HepG2 (cell line): Measurements from ENCODE around the gene LYST.

Experiments
- KDM5B ChIP-seq: sonication (generic); formaldehyde crosslinking; IDR thresholded peaks from 2 replicates; pipeline ENCODE4 v1.4.0; 2020; ENCODE audit warnings: missing genetic modification reagents, mild to moderate bottlenecking, borderline replicate concordance
- POLR2A ChIP-seq, 2 experiments: IDR thresholded peaks; 2 replicates each; pipeline ENCODE4 v1.6.1; 2011; ENCODE audit warnings: low read depth in 2 of 2, low read length in 2 of 2, mild to moderate bottlenecking in 1 of 2, moderate library complexity in 1 of 2; ENCODE audit not compliant: insufficient read depth in 1 of 2
- SNAPC4 ChIP-seq: sonication (generic); formaldehyde crosslinking; IDR thresholded peaks from 2 replicates; pipeline ENCODE4 v1.4.0; 2020; ENCODE audit warnings: mild to moderate bottlenecking, missing genetic modification reagents
- TBP ChIP-seq: sonication (generic); formaldehyde crosslinking; IDR thresholded peaks from 2 replicates; pipeline ENCODE4 v1.5.0; 2020; ENCODE audit warnings: missing genetic modification reagents
- YY1 ChIP-seq: IDR thresholded peaks from 2 replicates; pipeline ENCODE4 v1.6.1; 2011; ENCODE audit warnings: low read length, low read depth, moderate library complexity, mild to moderate bottlenecking; ENCODE audit not compliant: insufficient read depth, insufficient replicate concordance
- ZNF383 ChIP-seq: sonication (generic); formaldehyde crosslinking; IDR thresholded peaks from 2 replicates; pipeline ENCODE4 v1.4.0; 2020; ENCODE audit warnings: missing genetic modification reagents, mild to moderate bottlenecking, borderline replicate concordance

- TF ChIP-seq TBP: no peak
- TF ChIP-seq ZNF383 (CRISPR knock-in tag): no peak
- no peak for TF ChIP-seq YY1
- TF ChIP-seq POLR2A (IDR thresholded peaks at IDR 0.05; ENCODE audit: insufficient read depth in 1 of 2, low read depth in 2 of 2, low read length in 2 of 2): no peak
- no peak for TF ChIP-seq SNAPC4 (CRISPR knock-in tag)
- no peak for TF ChIP-seq KDM5B (CRISPR knock-in tag)
These were observed 220.2 kb downstream of the LYST start for GRCh38 chr1:235646463-235646862.
